ENCODE measurements around the gene PRXL2A. TPM values are rescaled to one million over a fixed set of nuclear protein-coding genes. Genes with fewer than 3 reads are reported as not detected.

The PRXL2A gene
- total RNA-seq, 4 donors from 2014 or later: 19.0 to 29.2 (median 22.5) TPM

DNA sequence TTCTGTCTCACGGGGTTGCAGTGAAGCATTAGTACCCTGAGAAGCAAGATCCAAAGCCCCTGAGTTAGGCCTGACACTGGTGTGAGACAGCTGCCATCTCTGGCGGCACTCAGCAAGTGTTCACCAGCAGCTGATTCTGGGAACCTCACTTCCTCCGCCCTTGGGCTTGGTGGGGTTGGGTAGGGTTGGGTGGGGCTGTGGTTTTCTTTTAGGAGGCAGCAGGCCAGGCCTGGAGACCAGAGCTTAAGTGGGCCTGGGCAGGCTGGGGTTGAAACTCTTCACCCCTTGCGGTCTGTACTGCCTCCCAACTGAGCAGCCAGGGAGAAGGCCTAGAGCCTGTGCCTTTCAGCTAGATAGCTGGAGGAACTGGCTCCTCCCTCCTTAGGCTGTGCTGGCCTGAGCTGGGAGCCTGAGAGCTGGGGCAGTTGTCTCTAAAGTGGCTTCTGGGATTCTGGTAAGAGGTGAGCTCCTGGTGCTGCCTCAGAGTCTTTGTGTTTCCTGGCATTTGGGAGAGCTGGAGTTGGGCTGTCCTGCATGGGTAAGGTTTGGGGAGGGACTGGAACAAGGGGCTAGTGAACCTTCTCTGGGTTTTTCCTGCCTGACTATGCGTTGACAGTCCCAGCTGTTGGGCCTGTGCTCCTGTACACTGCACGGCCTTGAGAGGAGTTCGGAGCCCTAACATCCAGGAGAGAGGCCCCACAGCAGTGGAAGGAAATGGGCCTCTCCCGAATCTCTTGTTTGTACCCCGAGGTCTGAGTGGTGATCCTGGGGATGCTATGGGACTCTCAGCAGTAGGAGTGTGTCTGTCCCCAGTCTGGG, 50.9 kb downstream of the PRXL2A start:
- H3K4me1 ChIP-seq: peaks cover 53 to 66% of the 10 kb centered on the region in 2 donors
- no peaks in the 10 kb centered on the region for H3K9me3 ChIP-seq
- peak in 1 of 2 donors; percentile 23 for TF ChIP-seq POLR2A (IDR thresholded peaks at IDR 0.05)
- TF ChIP-seq, protein P1, sequence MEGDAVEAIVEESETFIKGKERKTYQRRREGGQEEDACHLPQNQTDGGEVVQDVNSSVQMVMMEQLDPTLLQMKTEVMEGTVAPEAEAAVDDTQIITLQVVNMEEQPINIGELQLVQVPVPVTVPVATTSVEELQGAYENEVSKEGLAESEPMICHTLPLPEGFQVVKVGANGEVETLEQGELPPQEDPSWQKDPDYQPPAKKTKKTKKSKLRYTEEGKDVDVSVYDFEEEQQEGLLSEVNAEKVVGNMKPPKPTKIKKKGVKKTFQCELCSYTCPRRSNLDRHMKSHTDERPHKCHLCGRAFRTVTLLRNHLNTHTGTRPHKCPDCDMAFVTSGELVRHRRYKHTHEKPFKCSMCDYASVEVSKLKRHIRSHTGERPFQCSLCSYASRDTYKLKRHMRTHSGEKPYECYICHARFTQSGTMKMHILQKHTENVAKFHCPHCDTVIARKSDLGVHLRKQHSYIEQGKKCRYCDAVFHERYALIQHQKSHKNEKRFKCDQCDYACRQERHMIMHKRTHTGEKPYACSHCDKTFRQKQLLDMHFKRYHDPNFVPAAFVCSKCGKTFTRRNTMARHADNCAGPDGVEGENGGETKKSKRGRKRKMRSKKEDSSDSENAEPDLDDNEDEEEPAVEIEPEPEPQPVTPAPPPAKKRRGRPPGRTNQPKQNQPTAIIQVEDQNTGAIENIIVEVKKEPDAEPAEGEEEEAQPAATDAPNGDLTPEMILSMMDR (IDR thresholded peaks at IDR 0.05 in 4 of 5, conservative IDR thresholded peaks at IDR 0.05 in 1 of 5): no peak
- peak overlapping the region; percentile 55 to 95 (median 88) for H3K27ac ChIP-seq
- intact Hi-C loops (cut with DNase I; ENCODE audit: low total_unique reads) (loop anchor here (5.0 kb wide), 1 partner anchor 382 kb away; the partner anchor contains the start of gene TMEM254), in situ Hi-C loops (cut with MboI; ENCODE audit: low sequenced_read_pairs in 4 of 4) (loop anchor here in 1 of 4 donors (5.0 kb wide), 1 partner anchor 38 kb away; no protein-coding TSS in a partner anchor)
- H3K27me3 ChIP-seq: no peaks in the 10 kb centered on the region
- ATAC-seq (no peak), DNase-seq (peak; percentile 20 to 47)
- H3K4me3 ChIP-seq: peak overlapping the region; percentile 11 to 21 (median 17)
- H3K36me3 ChIP-seq: no peaks in the 10 kb centered on the region

DNA sequence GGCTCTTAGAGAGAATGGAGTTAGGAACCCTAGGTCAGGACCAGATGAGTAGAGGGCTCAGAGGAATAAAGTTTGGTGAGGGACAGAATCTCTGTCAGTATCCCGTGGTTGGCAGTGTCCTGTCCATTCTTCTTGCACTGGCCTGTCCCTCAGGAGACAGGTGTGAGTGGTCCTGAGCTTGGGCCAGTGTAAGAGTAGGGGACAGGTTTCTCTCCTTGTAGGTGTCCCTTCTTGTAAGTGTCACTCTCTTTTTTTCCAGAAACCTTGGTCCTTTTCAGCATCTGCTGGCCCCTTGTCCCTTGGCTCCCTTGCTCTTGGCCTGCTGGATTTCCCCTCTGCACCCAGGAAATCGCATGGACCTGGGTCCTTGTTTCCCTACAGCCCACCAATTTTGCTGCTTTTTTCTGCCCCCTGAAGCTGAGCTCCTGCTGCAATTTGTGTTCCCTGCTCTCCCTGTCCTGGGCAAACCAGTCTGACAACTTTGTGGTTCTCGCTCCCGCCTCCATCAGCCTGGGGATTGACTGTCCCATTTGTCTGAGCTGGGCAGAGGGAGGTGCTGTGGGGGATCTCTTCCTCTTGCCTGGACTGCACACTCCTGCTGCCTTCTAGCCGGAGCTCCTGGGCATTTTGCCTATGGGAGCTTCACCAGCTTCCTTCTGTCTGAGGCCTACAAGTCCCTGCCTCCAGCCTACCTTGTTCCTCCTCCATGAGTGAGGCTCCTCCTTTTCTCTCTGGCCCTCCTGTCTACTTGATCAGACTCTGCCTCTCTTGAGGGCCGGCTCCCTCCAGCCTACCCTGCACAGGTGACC, 52.3 kb downstream of the PRXL2A start:
- ATAC-seq (no peak), DNase-seq (peak in 1 of 2 donors; percentile 28)
- in situ Hi-C loops (cut with MboI; ENCODE audit: low sequenced_read_pairs in 4 of 4) (no loop called here), intact Hi-C loops (cut with DNase I; ENCODE audit: low total_unique reads) (no loop called here)
- Histone ChIP-seq H3K4me3 (peak overlapping the region in 2 of 4 donors; percentile 0 to 14), H3K4me1 (peaks cover 62 to 75% of the 10 kb centered on the region in 2 donors), H3K36me3 (no peaks in the 10 kb centered on the region), H3K27me3 (no peaks in the 10 kb centered on the region), H3K9me3 (no peaks in the 10 kb centered on the region), H3K27ac (peak overlapping the region; percentile 55 to 95 (median 88))
- TF ChIP-seq, protein P1 (IDR thresholded peaks at IDR 0.05 in 4 of 5, conservative IDR thresholded peaks at IDR 0.05 in 1 of 5): no peak
- TF ChIP-seq POLR2A (IDR thresholded peaks at IDR 0.05): no peak

DNA sequence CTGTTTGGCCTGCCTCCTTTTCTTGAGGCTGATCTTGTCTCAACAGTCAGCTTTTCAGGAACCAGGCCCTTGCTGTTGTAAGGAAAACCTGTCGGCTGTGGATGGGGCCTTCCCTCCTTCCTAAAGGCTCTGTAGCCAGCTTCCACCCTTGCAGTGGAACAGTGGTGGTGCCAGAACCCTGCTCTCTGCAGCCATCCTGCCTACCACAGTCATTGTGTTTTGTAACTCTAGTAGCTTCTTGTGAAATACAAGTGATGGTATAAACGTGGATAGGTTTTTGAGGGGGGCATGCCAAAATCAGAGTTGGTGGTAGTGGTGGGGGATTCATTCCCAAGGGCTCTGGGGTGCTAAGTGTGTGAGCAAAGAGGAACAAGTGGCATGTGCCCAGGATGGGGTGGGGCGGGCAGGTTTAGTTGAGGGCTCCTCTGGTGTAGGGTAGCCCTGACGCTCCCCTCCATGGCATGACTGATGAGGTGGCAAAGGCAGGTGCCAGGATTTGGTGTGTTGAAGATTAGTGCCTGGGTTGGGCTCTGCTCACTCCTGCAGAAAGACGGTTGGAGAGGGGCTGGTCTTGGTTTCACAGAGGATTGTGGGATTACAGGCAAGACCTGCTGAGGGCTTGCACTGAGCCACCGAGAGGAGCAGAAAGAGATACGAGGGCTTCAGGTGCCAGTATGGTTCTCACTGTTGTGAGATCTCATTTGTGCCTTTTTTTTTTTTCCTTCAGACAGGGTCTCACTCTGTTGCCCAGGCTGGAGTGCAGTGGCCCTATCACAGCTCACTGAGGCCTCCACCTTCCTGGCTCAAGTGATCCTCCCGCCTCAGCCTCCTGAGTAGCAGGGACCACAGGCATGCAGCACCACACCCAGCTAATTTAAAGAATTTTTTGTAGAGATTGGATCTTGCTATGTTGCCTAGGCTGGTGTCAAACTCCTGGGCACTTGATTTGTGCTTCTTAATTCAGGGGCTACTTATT, 53.1 kb downstream of the PRXL2A start:
- no peak for DNase-seq
- H3K4me1 ChIP-seq: peaks cover 66 to 80% of the 10 kb centered on the region in 2 donors

More for the DNA sequence above, 53.1 kb downstream of the PRXL2A start:
- intact Hi-C loops (cut with DNase I; ENCODE audit: low total_unique reads) (no loop called here), in situ Hi-C loops (cut with MboI; ENCODE audit: low sequenced_read_pairs in 4 of 4) (no loop called here)
- Histone ChIP-seq H3K9me3 (no peaks in the 10 kb centered on the region), H3K27ac (peak overlapping the region; percentile 55 to 95 (median 88)), H3K36me3 (no peaks in the 10 kb centered on the region), H3K4me3 (peak overlapping the region in 1 of 4 donors; percentile 0), H3K27me3 (no peaks in the 10 kb centered on the region)
- ATAC-seq: peak; percentile 27 to 47
- no peak for TF ChIP-seq POLR2A (IDR thresholded peaks at IDR 0.05)
- TF ChIP-seq, protein P1 (IDR thresholded peaks at IDR 0.05 in 4 of 5, conservative IDR thresholded peaks at IDR 0.05 in 1 of 5): no peak
